Lung (tissue), 12 donors: ENCODE results near the gene ZNF354C. TPM values are rescaled to one million over a fixed set of nuclear protein-coding genes. Genes with fewer than 3 reads are reported as not detected.

Source experiments
- ATAC-seq: fragments of 200-7000 bp; cut with Tn5 transposase; one replicate; pipeline ENCODE4 v1.9.1; 2020; ENCODE audit warnings: moderate number of reproducible peaks; ENCODE audit not compliant: insufficient read depth, low FRiP score
- DNase-seq, 3 donors: peaks; one replicate each; pipeline ENCODE4 v3.0.0-alpha.2; 2013 to 2017
- H3K27ac ChIP-seq, 2 donors: one replicate each; pipeline ENCODE4 v1.5.1; 2013; ENCODE audit warnings: mild to moderate bottlenecking in 2 of 2, moderate library complexity in 2 of 2, control low read depth in 1 of 2, inconsistent platforms in 1 of 2, low read depth in 1 of 2, low read length in 1 of 2
- H3K27me3 ChIP-seq, 3 donors: one replicate each; pipeline ENCODE4 v1.5.1; 2013; ENCODE audit warnings: low read length in 2 of 3; ENCODE audit not compliant: control insufficient read depth in 3 of 3, insufficient read depth in 3 of 3
- H3K36me3 ChIP-seq, 4 donors: one replicate each; pipeline ENCODE4 v1.5.1; 2013; ENCODE audit warnings: low read length in 4 of 4, mild to moderate bottlenecking in 1 of 4, moderate library complexity in 1 of 4; ENCODE audit not compliant: control insufficient read depth in 4 of 4, insufficient read depth in 4 of 4
- H3K4me1 ChIP-seq, 5 donors: one replicate each; pipeline ENCODE4 v1.5.1; 2013; ENCODE audit warnings: low read length in 5 of 5, mild to moderate bottlenecking in 2 of 5, moderate library complexity in 1 of 5; ENCODE audit not compliant: control insufficient read depth in 5 of 5, insufficient read depth in 5 of 5
- H3K4me3 ChIP-seq: one replicate; pipeline ENCODE4 v1.5.1; 2013; ENCODE audit warnings: mild to moderate bottlenecking, control low read depth, moderate library complexity
- H3K9ac ChIP-seq, 2 donors: one replicate each; pipeline ENCODE4 v1.5.1; 2013; ENCODE audit warnings: low read length in 2 of 2, control low read depth in 1 of 2; ENCODE audit not compliant: insufficient read depth in 1 of 2
- H3K9me3 ChIP-seq, 4 donors: one replicate each; pipeline ENCODE4 v1.5.1; 2013; ENCODE audit warnings: low read length in 3 of 4, mild to moderate bottlenecking in 1 of 4, moderate library complexity in 1 of 4; ENCODE audit not compliant: control insufficient read depth in 4 of 4, insufficient read depth in 3 of 4
- WGBS, 2 donors: extraction: QIAGEN DNeasy Blood & Tissue Kit; methylation state at CpG; one replicate each; pipeline ENCODE4 v1.1.7; 2013; 5-methylcytosine and 5-hydroxymethylcytosine counted together
- polyA plus RNA-seq, 2 donors: library from polyadenylated mRNA; stranded (reverse); fragments of 200-250 nt; gene quantifications; one replicate each; pipeline ENCODE4 v1.2.1, GENCODE V29; 2013
- total RNA-seq, 2 donors: library from RNA; depleted of rRNA in 1 of 2; stranded (reverse); fragments of >200 nt in 1 of 2; gene quantifications; one replicate each; pipeline ENCODE4 v1.2.1, GENCODE V29; 2014 to 2021
- TF ChIP-seq, protein P1 (sequence below): IDR thresholded peaks from 2 replicates; pipeline ENCODE4 v1.5.1; 2012; ENCODE audit warnings: mild to moderate bottlenecking; ENCODE audit errors: control extremely low read depth, extremely low read depth
- donor health status: control.
- donor health status: control.
- donor health status: Bipolar disorder and iron deficiency.
- donor health status: healthy.
- donor health status: DM: yes; HTN: yes; CAD: no.

The ZNF354C gene
- total and polyA plus RNA-seq, 4 donors, result 1.2 to 15.8 (median 2.6) TPM

DNA sequence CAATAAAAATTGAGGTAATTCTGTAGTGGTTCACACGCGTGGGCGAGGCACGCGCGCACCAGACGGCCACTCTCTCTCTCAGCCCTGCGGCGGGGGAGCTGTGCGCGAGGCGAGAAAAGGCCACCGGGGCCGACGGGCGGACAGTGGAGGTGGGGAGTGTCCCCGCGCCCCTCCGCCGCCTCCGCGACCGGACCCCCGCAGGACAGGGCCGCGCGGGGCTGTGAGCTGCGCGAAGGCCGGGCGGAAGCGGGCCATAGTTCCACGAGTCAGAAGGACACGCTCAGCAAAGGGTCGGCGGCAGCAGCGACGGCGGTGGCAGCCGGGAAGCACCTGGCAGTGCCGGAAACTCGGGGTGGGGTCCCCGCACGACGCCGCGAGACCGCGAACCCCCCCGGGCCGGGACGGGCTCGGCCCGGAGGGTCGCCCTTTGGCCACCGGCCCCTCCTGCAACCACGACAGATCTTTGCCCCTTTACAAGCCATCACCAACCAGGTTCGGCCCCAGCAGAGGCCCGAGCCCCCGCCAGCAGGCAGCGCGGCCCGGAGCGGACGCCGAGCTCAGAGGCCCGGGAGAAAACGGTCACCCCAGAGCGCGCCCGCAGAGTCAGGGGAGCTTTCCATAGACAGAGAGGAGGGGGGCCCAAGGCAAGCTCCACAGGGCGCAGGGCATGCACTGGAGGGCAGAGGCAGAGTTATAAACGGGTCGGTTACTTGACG lies 60.9 kb downstream of the ZNF354C start:
- Histone ChIP-seq H3K27ac (no peak overlapping the region), H3K27me3 (no peaks in the 10 kb centered on the region), H3K9ac (no peak overlapping the region), H3K4me3 (no peak overlapping the region), H3K9me3 (peaks cover 0 to 46% (median 0%) of the 10 kb centered on the region in 4 donors), H3K4me1 (no peaks in the 10 kb centered on the region), H3K36me3 (peaks cover 0 to 18% (median 2%) of the 10 kb centered on the region in 4 donors)
- no peak for ATAC-seq
- 69 to 84% methylated on average over 67 to 75 of the region's 75 CpGs for WGBS, 2 donors
- TF ChIP-seq, protein P1, sequence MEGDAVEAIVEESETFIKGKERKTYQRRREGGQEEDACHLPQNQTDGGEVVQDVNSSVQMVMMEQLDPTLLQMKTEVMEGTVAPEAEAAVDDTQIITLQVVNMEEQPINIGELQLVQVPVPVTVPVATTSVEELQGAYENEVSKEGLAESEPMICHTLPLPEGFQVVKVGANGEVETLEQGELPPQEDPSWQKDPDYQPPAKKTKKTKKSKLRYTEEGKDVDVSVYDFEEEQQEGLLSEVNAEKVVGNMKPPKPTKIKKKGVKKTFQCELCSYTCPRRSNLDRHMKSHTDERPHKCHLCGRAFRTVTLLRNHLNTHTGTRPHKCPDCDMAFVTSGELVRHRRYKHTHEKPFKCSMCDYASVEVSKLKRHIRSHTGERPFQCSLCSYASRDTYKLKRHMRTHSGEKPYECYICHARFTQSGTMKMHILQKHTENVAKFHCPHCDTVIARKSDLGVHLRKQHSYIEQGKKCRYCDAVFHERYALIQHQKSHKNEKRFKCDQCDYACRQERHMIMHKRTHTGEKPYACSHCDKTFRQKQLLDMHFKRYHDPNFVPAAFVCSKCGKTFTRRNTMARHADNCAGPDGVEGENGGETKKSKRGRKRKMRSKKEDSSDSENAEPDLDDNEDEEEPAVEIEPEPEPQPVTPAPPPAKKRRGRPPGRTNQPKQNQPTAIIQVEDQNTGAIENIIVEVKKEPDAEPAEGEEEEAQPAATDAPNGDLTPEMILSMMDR, result no peak
- DNase-seq, result no peak

DNA sequence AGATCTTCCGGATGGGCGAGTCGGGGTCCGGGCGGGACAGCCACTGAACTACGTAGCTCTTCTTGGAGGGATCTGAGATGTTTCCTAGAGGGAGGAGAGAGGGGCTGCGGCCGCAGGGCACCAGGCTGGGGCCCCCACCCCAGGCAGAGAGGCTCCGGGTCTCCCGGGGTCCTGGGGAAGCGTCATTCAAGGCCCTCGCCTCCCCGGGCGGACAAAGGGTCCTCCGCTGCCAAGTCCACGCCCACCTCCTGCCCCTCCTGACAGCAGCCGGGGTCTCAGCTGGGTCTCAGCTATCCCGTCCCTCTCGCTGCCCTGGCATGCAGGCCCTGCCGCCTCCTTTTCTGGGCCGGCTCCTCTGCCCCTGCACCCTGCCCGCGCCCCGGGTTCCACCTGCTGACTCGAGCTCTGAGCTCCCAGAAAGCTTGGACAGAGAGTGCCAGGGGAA lies 61.5 kb downstream of the ZNF354C start:
- no peak for DNase-seq
- Histone ChIP-seq H3K4me1 (no peaks in the 10 kb centered on the region), H3K9ac (no peak overlapping the region), H3K27ac (no peak overlapping the region), H3K36me3 (peaks cover 0 to 18% (median 2%) of the 10 kb centered on the region in 4 donors), H3K4me3 (no peak overlapping the region), H3K27me3 (no peaks in the 10 kb centered on the region), H3K9me3 (peaks cover 0 to 44% (median 0%) of the 10 kb centered on the region in 4 donors)
- 78 to 94% methylated on average over 25 of the region's 25 CpGs for WGBS, 2 donors
- TF ChIP-seq, protein P1, result no peak
- no peak for ATAC-seq

DNA sequence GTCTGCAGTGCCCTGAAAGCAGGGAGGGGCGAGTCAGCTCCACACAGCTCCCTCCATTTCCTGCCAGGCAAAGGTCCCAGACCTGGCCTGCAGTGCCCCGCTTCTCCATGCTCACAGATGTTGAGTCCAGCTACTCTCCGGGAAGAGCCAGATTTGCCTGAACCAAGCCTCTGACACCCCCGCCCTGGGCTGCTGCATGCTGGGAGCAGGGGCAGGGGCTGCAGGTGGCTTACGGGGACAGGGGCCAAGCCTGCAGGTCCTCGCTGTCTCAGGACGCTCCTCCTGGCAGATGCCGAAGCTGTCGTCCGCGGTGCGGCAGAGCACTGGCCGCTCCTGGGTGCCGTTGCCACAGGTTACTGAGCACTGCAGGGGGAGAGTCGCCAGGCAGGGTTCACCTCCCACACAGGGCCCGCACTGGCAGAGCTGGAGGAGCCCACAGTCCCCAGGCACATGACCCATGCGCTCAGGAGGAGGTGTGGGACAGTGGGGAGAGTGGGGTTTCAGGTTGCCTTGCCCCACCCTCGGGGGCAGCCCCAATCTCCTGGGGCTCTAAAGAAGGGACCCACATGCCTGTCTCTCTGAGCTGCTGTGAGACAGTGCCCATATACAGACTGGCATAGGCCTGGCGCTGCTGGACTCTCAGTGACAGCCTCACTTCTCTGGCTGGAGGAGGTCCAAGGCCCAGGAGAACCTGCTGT lies 62.4 kb downstream of the ZNF354C start:
- H3K27me3 ChIP-seq, result no peaks in the 10 kb centered on the region
- no peak overlapping the region for H3K4me3 ChIP-seq
- H3K9me3 ChIP-seq, result peaks cover 0 to 43% (median 0%) of the 10 kb centered on the region in 4 donors
- no peak overlapping the region for H3K9ac ChIP-seq
- H3K4me1 ChIP-seq, result no peaks in the 10 kb centered on the region
- TF ChIP-seq, protein P1, result no peak
- WGBS, 2 donors, result 88 to 90% methylated on average over 18 to 19 of the region's 19 CpGs
- ATAC-seq (no peak), DNase-seq (no peak)
- H3K27ac ChIP-seq, result no peak overlapping the region
- H3K36me3 ChIP-seq, result peaks cover 0 to 18% (median 2%) of the 10 kb centered on the region in 4 donors
